Hepatocyte (in vitro differentiated cells): Measurements from ENCODE around the gene TEKT3.

Experiments
- EZH2 ChIP-seq: fragments of 200-600 bp; sonication (generic); IDR thresholded peaks from 2 replicates; pipeline ENCODE4 v1.6.1; 2016; ENCODE audit warnings: antibody characterized with exemption, mild to moderate bottlenecking, borderline replicate concordance
- EZH2phosphoT487 ChIP-seq: fragments of 200-600 bp; sonication (generic); IDR thresholded peaks from one replicate; pipeline ENCODE4 v1.6.1; 2018; ENCODE audit warnings: antibody characterized with exemption, mild to moderate bottlenecking, low read depth, moderate library complexity; ENCODE audit not compliant: unreplicated experiment, severe bottlenecking
- TF ChIP-seq, protein P1 (sequence below): fragments of 200-600 bp; sonication (generic); IDR thresholded peaks from 2 replicates; pipeline ENCODE4 v1.5.1; 2016; ENCODE audit warnings: antibody characterized with exemption, mild to moderate bottlenecking; ENCODE audit not compliant: poor library complexity

DNA sequence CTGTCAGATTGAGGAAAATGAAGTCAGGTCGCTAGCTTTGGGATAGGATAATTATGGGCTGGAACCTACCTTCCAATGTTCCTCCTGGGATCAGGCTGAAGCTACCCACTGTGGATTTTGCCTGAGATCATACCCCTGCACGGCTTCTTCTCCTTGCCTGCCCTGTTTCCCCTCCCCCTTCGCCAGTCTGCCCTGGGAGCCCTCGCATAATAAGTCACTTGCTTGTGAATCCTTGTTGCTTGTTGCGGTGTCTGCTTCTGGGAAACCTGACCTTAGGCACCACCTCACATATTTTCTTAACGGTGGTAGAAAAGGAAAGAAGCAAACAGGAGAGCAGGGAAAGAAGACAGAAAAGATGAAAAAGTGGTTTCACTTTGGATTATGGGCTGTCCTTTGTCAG is 63.0 kb downstream of the TEKT3 start:
- TF ChIP-seq, protein P1, sequence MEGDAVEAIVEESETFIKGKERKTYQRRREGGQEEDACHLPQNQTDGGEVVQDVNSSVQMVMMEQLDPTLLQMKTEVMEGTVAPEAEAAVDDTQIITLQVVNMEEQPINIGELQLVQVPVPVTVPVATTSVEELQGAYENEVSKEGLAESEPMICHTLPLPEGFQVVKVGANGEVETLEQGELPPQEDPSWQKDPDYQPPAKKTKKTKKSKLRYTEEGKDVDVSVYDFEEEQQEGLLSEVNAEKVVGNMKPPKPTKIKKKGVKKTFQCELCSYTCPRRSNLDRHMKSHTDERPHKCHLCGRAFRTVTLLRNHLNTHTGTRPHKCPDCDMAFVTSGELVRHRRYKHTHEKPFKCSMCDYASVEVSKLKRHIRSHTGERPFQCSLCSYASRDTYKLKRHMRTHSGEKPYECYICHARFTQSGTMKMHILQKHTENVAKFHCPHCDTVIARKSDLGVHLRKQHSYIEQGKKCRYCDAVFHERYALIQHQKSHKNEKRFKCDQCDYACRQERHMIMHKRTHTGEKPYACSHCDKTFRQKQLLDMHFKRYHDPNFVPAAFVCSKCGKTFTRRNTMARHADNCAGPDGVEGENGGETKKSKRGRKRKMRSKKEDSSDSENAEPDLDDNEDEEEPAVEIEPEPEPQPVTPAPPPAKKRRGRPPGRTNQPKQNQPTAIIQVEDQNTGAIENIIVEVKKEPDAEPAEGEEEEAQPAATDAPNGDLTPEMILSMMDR: no peak
- TF ChIP-seq EZH2 (no peak), EZH2phosphoT487 (no peak)
